NOMO-1 (cell line): Measurements from ENCODE around the gene PFN4.
A peak's percentile ranks its signal among the peaks of the same experiment; 100 is the strongest.
"Not testable (repeated sequence)": the region's sequence is repeated elsewhere in the genome, so short reads cannot be mapped to it uniquely, and the experiment has no call there.

Source experiments
- DNase-seq, 2 experiments: peaks; one replicate each; lab custom pipeline; 2025; ENCODE audit not compliant: unreplicated experiment in 2 of 2; lab: John Stamatoyannopoulos, UW

PFN4 gene, protein sequence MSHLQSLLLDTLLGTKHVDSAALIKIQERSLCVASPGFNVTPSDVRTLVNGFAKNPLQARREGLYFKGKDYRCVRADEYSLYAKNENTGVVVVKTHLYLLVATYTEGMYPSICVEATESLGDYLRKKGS

DNA sequence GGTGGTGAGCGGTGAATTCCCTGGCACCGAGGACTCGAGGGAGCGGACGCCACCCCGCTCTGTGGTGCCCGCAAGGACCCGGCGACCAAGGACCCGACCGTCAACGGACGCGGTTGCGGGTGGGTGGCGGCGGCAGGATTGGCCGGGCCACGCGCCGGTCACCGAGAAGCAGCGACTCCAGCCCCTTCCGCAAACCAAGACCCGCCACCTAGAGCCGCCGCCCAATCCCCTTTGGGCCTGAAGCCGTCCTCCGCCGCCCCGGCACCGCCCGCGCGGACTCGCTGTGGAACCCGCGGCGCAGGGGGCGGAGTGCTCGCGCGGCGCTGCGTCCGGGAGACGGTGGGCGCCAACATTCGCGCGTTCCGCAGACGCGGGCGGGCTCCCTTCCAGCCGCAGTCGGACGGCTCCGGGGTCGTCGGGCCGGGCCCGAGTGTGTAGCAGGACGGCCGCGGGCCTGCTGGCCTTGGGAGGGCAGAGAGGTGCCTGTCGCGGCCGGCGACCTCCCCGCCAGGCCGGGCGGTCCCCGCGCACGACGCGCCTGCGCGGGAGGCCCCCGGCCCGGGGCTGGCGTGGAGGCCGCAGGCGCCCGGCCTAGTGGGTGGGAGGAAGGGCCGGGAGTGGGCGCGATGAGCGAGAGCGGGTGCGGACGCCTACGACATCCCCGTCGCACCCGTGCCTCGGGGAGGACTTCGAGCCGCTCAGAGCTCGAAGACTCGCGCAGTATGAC lies at the start of gene PFN4, which contains the start of gene FAM228B:
TSS of gene PFN4 (minus strand) at position 140 of the 727 bp plus-strand sequence. CDS start 799 bp downstream, outside the sequence.
TSS of gene FAM228B (plus strand) at position 275 of the 727 bp plus-strand sequence. CDS start 893 bp downstream, outside the sequence.
- DNase-seq: peak; percentile 86 to 93

DNA sequence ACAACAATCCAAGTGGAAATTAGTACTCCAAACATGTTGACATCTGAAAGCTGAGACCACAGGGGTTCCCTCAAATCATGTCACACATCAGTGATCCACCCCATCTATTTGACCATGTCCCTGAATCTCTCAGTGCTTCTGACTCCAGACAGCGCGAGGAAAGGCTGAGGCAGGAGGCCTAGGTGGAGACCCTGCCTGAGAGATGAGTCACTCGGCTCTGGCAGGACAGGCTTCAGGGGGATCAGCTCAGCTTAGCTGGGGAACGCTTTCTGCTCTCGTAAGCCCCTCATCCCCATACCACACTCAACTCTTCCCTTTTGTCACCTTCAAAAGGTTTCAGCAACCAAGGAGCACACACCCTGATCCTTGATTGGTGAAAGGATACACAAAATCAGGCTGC lies 45.9 kb upstream of the PFN4 start:
- no peak for DNase-seq

DNA sequence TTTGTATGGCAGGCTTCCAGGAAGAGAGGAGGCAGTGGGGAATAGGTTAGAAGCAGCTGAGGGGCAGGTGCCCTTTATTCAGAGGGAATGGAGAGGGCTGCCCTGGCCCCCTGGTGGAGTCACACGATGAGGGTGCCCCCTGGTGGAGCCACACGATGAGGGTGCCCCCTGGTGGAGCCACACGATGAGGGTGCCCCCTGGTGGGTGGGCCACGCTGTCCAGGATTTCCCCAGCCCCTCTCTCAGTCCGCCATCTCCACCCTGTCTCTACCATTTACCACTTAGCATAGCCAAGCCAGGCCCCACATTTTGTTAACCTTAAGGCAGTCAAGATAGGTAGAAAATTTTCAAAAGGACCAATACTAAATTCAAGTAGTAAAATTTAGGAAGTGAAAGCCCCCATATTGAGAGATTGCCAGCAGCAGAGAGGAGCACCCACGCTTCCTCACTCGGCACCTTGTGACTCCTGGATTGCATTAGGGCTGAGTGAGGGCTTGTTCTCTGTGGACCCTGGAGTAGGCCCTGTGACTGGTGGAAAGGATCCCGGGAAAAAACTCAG lies 41.4 kb upstream of the PFN4 start:
- DNase-seq: peak; percentile 52 to 67

DNA sequence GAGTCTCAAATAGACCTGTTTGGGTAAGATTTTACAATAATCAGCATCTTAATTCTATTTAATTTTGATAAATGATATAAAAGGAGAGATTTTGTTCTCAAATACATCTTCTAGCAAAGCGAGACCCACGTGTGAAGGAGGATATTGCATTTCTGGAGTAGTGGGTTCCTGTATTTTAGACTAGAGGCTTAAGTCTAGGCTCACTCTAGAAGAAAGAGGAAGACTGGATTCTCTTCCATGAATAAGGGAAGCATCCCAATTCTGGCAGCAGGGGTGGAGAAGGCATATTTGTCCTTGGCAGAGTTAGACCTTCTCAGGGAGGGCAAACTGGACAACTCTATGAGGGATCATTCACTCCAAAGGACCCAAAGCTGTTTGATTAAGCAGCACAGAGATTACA lies 40.5 kb upstream of the PFN4 start:
- DNase-seq: no peak

DNA sequence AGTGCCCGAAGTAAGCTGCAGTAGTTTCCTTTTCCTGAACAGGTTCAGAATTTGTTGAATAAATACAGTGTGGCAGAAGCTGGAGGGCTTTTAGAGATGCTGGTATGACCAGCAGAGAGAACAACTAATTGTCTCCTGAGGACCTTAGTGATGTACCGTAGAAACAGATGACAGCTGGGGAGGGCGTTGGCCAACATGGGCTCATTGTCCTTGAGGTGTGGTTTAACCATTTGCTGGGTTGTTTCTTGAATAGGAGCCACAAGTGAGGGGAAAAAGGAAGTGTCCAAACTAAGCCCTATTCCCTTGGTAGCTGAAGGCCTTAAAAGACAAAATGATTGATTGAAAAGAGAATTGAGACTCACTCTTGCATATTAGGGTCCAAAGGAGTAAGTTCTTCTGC lies 40.1 kb upstream of the PFN4 start:
- peak; percentile 32 to 84 for DNase-seq

DNA sequence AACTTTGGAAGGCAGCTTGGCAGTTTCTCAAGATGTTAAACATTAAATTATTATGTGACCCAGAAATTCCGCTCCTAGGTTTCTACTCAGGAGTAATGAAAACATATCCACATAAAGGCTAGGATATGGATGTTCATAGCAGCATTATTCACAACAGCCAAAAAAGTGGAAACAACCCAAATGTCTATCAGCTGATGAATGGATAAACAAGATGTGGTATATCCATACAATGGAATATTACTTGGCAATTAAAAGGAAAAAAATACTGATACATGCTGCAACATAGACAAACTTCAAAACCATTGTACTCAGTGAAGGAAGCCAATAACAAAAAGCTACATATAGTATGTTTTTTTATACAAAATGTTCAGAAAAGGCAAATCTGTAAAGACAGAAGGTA lies 39.4 kb upstream of the PFN4 start:
- DNase-seq: no peak

DNA sequence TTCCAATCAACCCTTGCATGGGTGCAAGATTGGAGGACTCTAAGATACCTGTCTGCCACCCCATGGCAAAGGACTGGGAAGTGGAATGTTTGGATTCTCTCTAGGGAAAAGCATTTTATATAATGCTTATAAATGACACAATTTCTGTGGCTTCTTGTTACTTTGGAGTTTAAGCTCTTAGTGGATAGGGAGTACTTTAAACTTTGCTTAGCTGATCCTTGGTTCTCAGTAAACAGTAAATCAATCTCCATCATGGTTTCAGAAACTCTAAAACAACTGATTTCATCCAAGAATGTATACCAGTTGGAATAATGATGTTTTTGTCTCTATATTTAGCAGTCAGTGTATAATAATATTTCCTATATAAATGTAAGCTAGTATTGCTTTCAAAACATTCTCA lies 37.6 kb upstream of the PFN4 start:
- DNase-seq: no peak

DNA sequence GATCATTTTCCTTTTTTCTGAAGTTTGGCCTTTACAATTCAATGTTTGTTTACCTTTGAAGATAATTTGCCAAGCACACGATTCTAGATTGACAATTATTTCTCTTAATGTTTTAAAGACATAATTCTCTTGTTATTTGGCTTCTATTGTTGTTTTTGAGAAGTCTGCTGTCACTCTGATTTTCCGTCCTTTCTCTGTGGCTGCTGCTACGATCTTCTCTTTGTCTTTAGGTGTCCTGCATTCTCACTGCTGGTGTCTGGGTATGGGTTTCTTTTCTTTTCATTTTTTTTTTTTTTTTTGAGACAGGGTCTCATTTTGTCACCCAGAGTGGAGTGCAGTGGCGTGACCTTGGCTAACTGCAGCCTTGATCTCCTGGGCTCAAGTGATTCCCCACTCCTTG lies 36.6 kb upstream of the PFN4 start:
- DNase-seq: no peak

DNA sequence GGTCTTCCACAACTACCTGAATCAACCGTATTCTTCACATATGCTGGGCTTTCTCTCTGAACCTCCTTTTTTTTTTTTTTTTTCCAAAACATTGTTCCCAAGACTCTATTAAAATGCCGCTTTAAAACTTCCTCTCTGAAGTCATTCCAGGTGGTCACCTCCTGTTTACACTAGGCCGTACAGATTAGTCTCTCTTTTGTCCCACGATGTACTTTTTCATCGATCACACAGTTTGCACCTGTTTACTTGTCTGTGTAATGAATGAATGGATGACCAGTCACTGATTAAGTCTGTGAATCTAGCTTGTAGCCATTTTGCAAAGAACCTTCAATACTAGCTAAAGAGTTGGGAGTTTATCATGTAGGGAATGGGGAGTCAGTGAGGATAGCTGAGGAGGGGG lies 35.0 kb upstream of the PFN4 start:
- DNase-seq: no peak

DNA sequence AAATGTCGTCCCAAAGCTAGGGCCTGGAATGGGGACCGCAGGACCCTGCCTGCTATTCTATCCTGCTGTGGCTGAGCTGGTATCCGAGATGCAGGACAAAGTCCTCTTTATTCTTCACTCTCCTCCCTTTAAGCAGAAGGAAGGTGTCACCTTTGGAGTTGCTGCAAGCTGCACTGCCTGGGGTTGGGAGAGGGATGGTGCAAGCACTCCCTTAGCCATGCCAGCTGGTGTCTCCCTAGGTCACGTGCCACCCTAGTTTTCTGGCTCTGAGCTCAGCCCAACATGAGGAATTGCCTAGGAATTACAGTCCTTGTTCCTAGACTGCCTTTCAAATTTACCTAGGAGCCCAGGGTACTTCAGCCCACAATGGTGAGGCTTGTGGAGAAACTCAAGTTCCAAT lies 30.3 kb upstream of the PFN4 start:
- DNase-seq: no peak

DNA sequence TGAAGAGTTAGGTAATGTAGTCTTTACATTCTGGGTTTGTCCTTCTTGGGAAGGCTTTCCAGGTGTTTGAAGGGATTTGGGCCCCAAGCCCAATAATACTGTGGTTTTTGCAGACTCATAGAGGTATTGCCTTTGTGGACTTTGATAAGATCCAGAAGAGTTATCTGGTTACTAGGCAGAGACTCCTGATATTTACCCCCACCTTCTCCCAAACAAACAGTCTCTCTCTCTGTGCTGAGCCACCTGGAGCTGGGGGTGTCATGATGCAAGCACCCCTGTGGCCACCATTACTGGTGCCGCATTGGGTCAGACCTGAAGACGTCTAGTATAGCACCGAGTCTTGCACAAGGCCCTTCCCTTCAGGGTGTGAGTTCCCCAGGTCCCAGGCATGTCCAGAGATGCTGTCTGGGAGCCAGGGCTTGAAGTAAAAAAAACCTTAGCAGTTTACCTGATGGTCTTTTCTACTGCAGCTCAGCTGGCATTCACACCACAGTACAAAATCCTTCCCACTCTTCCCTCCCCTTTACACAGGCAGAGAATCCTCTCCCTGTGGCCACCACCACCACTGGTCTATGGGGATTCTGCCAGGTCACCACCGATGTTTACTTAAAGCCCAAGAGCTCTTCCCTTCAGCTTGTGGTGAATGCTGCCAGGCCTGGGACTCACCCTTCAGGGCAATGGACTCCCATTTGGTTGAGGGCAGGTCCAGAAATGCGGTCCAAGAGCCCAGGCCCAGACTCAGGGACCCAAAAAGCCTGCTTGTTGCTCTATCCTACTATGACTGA lies 29.5 kb upstream of the PFN4 start:
- no peak for DNase-seq

DNA sequence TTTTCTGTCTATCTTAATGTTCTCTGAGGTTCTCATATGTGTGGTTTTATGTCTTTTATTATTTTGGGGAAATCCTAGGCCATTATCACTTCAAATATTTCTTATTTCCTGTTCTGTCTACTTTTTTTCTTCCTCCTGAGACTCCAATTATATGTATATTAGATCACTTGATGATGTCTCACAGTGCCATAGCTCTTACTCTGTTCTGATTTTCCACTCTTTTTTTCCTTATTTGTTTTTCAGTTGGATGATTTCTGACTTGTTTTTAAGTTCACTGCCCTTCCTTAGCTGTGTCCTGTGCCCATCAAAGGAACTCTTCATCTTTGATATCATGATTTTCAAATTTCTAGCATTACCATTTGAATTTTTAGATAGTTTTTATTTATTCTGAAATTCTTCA lies 24.2 kb upstream of the PFN4 start:
- no peak for DNase-seq

DNA sequence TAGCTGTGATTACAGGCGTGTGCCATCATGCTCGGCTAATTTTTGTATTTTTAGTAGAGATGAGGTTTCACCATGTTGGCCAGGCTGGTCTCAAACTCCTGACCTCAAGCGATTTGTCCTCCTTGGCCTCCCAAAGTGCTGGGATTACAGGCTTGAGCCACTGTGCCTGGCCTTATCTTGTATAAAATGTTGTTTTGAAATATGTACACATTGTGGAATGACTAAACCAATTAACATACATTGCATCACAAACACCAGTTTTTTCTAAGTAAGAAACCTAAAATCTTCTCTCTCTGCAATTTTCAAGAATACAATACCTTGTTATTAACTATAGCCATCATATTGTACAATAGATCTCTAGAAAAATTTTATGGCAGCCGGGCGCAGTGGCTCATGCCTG lies 17.2 kb upstream of the PFN4 start:
- DNase-seq: not testable (repeated sequence)

DNA sequence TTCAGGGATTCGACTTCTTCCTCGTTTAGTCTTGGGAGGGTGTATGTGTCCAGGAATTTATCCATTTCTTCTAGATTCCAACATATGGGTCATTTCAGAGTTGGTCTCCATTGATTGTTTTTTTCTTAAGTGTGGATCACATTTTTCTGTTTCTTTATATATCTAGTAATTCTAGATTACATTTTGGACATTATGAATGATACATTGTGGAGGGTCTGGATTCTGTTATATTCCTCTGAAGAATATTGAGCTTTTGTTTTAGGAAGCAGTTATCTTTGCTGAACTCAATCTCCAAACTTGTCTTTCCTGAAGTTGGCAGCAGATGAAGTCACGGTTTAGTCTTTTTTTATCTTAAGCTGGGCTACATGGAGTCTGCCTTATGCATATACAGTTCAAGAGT lies 9.4 kb upstream of the PFN4 start:
- DNase-seq: no peak

DNA sequence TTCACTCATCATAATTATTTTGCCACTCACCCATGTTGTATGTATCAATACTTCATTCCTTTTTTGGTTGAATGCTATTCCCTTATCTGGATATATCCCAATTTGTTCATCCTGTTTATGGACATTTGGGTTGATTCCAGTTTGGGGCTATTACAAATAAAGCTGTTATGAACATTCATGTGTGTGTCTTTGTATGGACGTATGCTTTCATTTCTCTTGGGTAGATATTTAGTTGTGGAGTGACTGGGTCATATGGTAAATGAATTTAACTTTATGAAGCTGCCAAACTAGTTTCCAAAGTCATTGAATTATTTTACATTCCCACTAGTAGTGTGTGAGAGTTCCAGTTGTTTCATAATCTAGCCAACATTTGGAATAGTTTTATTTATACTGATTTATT lies 2.8 kb upstream of the PFN4 start:
- no peak for DNase-seq

DNA sequence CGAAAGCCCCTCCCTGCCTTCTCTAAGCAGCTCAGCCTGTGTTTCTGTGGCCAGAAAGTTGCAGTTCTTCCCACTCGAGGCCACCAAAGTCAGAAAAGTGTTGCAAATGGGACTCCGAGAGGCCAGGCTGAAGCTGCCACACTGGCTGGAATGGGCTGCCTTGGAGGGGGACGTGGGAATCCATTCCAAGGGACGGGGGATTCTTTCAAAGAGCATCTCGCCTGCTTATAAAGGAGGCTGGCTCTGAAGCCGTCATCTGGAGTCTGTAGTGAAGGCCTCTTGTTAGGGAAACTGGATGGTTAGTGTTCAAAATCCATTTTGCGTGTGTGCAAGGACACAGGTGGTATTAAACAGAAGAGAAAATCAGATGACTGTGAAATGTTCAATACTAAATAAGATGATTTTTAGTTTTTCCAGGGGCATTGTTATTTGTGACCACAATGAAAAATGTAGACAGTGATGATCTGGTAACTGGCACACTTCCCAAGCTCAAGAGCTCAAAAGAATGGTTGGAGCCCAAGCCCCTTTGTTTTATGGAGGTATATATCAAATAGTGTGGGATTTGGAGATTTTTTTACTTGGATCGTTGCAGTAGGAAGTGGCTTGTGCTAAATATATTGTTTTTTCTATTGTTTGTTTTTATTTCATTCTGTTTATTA lies 917 bp upstream of the PFN4 start:
- peak in 1 of 2 experiments; percentile 34 for DNase-seq

DNA sequence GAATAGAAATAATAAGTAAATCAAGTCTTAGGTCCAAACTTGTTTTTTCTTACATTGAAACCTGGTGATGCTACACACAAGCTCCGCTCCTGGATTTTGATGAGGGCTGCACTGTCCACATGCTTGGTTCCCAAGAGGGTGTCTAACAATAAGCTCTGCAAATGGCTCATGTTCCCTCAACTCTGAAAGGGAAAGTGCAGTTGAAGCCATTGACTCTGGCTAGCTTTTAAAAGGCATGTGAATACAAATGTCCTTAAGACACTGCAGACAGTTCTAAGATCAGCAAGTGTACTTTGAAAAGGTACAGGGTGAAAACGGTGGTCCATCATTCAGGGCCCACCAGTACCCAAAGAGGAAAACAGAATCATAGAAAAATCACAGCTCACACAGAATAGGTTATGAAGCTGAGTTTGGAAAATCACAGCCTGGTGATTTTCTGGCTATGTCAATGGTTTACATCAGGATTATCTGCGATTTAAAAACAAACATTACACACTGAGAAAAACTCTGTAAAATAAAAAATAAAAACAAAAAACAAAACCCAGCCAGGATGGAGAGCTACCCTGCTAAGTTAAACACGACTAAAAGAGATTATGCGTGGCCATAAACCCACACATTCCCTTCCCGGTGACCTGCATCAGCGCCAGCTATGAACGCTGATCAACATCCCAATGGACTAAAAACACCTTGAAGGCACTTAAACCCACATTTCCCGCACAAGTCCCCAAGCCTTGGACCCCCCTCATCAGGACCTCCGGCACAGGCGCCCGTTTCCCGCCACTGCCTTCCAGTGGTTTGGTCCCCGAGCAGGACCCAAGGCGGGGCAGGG lies 554 bp downstream of the PFN4 start:
- DNase-seq: no peak

DNA sequence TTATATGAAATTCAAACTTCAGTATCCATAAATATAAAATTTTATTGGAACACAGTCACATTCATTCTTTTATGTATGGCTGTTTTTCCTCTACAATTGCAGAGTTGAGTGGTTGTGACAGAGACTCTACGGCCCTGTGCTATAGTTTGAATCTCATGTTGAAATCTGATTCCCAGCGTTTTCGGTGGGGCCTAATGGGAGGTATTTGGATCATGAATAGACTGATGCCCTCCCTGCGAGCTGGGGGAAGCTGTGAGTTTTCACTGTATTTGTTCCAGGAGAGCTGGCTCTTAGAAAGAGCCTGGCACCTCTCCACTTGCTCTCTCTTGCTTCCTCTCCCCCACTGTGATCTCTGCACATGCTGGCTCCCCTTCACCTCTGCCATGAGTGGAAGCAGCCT lies 1.7 kb downstream of the PFN4 start:
- no peak for DNase-seq

DNA sequence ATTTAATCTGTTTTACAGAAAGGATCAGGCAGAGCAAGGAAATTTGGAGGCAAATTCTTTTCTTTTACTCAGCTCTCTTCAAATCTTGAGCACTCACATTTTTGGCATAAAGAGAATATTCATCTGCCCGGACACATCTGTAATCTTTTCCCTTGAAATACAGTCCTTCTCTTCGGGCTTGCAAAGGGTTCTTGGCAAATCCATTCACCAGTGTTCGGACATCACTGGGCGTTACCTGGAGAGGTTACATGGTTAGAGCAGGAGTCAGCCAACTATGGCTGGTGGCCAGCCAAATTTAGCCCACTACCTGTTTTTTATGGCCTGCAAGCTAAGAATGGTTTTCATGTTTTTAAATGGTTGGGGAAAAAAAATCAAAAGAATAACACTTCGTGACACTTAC lies 2.1 kb downstream of the PFN4 start:
- DNase-seq: no peak

DNA sequence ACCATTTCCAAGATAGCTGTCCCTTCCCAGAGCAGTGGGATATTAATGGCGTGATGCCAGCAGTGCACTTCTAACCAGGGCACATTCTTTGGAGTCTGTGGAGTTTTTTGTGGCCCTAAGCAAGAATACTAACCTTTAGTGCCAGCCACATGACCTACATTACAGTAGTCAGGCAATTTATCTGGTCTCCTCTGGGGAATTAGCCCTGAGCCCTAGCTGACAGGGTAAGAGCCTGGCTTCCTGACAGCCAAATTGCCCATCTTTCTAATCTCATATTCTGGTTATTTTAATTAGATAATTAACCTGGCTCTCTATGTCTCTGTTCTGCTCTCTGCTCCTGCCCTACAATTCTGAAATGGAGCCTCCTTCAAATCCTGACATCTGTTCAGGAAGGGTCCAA lies 5.2 kb downstream of the PFN4 start:
- no peak for DNase-seq
